IPS DF 6.9 (cell line): ENCODE results near the gene AHRR.

ENCODE experiments used
- DNase-seq: peaks from one replicate; pipeline ENCODE4 v3.0.0-alpha.2; 2013; ENCODE audit warnings: low read depth, low spot score
- H3K27ac ChIP-seq: one replicate; pipeline ENCODE4 v1.5.1; 2013; ENCODE audit warnings: low read length, control low read depth
- H3K27me3 ChIP-seq: 2 replicates; pipeline ENCODE4 v1.6.1; 2013; ENCODE audit warnings: mild to moderate bottlenecking, low read length; ENCODE audit not compliant: control insufficient read depth, insufficient read depth
- H3K36me3 ChIP-seq: 2 replicates; pipeline ENCODE4 v1.6.1; 2013; ENCODE audit warnings: low read length; ENCODE audit not compliant: control insufficient read depth, insufficient read depth
- H3K4me1 ChIP-seq: 2 replicates; pipeline ENCODE4 v1.6.1; 2013; ENCODE audit warnings: low read length; ENCODE audit not compliant: control insufficient read depth, insufficient read depth
- H3K4me3 ChIP-seq: 2 replicates; pipeline ENCODE4 v1.5.1; 2013; ENCODE audit warnings: mild to moderate bottlenecking, low read length
- H3K9me3 ChIP-seq: 2 replicates; pipeline ENCODE4 v1.6.1; 2013; ENCODE audit warnings: low read length, inconsistent platforms; ENCODE audit not compliant: control insufficient read depth, insufficient read depth
- WGBS: extraction: QIAGEN DNeasy Blood & Tissue Kit; methylation state at CpG from one replicate; pipeline ENCODE4 v1.1.7; 2013; ENCODE audit warnings: mixed read lengths, missing lambda C conversion rate; ENCODE audit not compliant: insufficient read length, insufficient coverage; 5-methylcytosine and 5-hydroxymethylcytosine counted together

AHRR gene

DNA sequence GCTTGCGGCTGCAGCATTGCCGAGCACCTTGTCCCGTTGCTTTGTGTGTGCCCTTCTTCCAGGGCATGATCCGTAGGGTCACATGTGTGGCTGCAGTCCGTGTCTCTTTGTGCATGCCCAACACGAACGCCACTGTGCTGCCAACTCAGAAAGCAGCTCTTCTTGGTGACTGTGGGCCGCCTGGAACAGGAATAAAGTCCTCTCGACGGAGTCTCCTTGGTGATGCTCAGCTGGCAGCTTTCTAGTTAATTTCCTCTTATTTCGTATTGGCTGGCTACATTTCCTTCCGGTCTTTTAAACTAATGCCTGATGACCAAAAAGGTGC, 127.2 kb downstream of the AHRR start:
- peaks cover under 1% of the 10 kb centered on the region for H3K4me1 ChIP-seq
- no peak overlapping the region for H3K4me3 ChIP-seq
- no peak for DNase-seq
- peaks cover 34% of the 10 kb centered on the region for H3K36me3 ChIP-seq
- no peaks in the 10 kb centered on the region for H3K9me3 ChIP-seq
- no peaks in the 10 kb centered on the region for H3K27me3 ChIP-seq
- H3K27ac ChIP-seq: no peak overlapping the region
- no CpG with 5 or more reads among the region's 12 CpGs for WGBS

DNA sequence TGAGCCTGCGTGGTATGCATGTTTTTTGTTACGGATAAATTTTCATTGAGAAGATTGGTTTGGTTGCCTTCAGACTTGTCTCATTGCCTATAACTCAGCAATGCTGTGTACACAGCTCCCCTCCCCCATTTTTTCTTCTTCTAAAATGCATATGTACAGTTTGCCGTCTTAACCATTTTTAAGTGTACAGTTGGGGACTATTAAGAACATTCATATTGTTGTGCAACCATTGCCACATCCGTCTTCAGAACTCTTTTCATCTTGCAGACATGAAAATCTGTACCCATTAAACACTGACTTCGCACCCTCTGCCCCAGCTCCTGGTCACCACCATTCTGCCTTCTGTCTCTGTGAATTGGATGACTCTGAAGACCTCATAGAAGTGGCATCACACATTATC, 127.6 kb downstream of the AHRR start:
- H3K27ac ChIP-seq: no peak overlapping the region
- H3K36me3 ChIP-seq: peaks cover 34% of the 10 kb centered on the region
- no peak overlapping the region for H3K4me3 ChIP-seq
- H3K27me3 ChIP-seq: no peaks in the 10 kb centered on the region
- no peaks in the 10 kb centered on the region for H3K9me3 ChIP-seq
- no peak for DNase-seq
- H3K4me1 ChIP-seq: no peaks in the 10 kb centered on the region; the same call in 1 of the 2 replicates
- WGBS: no CpG with 5 or more reads among the region's 5 CpGs

DNA sequence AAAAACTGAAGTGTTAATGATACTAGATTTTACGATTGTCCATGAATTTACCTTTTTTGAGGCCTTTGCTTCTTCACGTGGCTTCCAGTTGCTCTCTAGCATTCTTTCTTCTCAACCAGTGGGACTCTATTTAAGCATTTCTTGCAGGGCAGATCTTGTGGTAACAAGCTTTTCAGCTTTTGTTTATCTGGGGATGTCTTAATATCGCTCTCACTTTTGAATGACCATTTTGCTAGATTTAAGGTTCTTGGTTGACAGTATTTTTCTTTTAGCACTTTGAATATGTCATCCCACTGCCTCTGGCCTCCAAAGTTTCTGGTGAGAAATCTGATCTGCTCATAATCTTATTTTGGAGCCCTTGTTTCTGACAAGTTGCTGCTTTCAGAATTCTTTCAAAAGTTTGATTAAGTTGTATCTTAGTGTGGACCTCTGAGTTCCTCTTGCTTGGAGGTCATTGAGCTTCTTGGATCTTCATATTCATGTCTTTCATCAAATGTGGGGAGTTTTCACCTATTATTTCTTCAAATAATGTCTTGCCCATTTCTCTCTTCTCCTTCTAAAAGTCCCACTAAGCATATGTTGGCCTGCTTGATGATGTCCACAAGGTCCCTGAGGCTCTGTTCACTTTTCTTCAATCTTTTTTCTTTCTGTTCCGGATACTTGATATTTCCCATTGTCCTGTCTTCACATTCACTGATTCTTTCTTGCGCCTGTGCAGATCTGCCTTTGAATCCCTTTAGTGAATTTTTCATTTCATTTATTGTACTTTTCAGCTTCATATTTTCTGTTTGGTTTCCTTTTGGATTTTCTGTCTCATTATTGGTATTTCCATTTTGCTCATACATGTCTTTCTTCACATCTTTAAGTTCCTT, 130.3 kb downstream of the AHRR start:
- H3K36me3 ChIP-seq: peaks cover 31% of the 10 kb centered on the region
- no CpG with 5 or more reads among the region's 5 CpGs for WGBS

DNA sequence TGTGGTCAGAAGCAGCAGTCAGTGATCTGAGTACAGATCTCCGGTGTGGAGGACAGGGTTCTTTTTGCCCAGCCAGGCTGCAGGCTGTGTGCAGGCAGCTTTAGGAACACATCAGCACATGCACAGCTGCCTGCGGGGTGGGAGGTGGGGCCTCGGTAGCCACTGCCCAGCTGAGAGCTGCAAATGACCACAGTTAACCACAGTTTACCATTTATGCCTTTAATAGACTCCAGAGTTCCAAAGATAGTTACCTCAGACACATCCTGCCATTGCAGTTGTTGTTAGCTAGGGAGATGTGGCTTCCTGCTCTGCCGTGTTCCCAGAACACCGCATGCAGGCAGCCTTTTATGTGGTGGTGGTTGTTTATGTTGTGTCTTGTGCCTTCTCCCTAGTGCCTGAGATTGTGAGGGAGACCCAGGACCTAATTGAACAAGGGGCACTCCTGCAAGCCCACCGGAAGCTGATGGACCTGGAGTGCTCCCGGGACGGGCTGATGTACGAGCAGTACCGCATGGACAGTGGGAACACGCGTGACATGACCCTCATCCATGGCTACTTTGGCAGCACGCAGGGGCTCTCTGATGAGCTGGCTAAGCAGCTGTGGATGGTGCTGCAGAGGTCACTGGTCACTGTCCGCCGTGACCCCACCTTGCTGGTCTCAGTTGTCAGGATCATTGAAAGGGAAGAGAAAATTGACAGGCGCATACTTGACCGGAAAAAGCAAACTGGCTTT, 131.6 kb downstream of the AHRR start:
- H3K27me3 ChIP-seq: no peaks in the 10 kb centered on the region
- no peaks in the 10 kb centered on the region for H3K9me3 ChIP-seq
- H3K4me3 ChIP-seq: no peak overlapping the region
- no CpG with 5 or more reads among the region's 17 CpGs for WGBS
- no peak for DNase-seq
- H3K36me3 ChIP-seq: peaks cover 21% of the 10 kb centered on the region
- no peak overlapping the region for H3K27ac ChIP-seq
- H3K4me1 ChIP-seq: peaks cover 4% of the 10 kb centered on the region

More for the DNA sequence above, 130.3 kb downstream of the AHRR start:
- Histone ChIP-seq H3K9me3 (no peaks in the 10 kb centered on the region), H3K27ac (no peak overlapping the region), H3K27me3 (no peaks in the 10 kb centered on the region), H3K4me3 (no peak overlapping the region), H3K4me1 (peaks cover 4% of the 10 kb centered on the region)
- no peak for DNase-seq

DNA sequence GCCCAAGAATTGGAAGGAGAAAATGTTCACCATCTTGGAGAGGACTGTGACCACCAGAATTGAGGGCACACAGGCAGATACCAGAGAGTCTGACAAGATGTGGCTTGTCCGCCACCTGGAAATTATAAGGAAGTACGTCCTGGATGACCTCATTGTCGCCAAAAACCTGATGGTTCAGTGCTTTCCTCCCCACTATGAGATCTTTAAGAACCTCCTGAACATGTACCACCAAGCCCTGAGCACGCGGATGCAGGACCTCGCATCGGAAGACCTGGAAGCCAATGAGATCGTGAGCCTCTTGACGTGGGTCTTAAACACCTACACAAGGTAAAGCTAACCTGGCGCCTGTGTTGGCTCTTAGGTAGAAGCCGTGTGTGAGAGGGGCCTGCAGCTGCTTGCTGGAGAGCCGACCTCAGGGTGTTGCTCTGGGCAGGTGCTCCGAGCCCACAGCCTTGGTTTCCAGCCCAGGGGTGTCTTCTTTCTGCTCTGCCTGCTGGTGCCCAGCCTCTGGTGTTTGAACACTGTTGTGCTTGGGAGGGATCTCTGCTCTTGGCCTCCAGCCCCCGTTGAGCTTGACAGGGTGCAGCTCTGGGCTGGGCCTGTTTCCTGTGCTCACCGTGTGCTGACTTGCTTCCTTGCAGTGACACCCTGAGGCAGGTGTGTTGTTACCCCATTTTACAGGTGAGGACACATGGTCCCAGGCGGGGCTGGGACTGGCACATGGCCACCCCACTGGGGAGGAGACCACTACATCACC, 132.4 kb downstream of the AHRR start:
- no peak overlapping the region for H3K4me3 ChIP-seq
- H3K9me3 ChIP-seq: no peaks in the 10 kb centered on the region
- no peak overlapping the region for H3K27ac ChIP-seq
- H3K27me3 ChIP-seq: no peaks in the 10 kb centered on the region
- no peak for DNase-seq
- H3K4me1 ChIP-seq: peaks cover 4% of the 10 kb centered on the region
- WGBS: no CpG with 5 or more reads among the region's 16 CpGs
- peaks cover 15% of the 10 kb centered on the region for H3K36me3 ChIP-seq

DNA sequence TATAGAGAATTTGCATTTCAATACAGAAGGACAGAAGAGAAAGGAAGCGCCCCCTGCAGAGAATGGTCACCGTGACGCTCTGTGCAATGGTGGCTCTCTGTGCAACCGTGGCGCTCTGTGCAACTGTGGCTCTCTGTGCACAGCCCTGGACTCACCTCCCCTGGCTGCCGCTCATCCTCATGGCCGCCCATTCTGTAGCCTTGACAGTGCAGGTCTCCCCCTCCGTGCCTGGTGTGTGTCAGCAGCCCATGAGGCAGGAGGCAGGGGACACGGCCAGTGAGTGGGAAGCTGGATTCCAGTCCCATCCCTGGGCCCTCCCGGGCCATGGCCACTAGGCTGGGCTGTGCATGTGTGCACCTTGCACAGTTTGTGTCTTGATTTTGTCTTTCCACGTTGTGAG, 133.4 kb downstream of the AHRR start:
- peaks cover 17% of the 10 kb centered on the region for H3K36me3 ChIP-seq
- H3K4me1 ChIP-seq: peaks cover 4% of the 10 kb centered on the region
- no peak for DNase-seq
- H3K4me3 ChIP-seq: no peak overlapping the region
- no peak overlapping the region for H3K27ac ChIP-seq
- no CpG with 5 or more reads among the region's 11 CpGs for WGBS
- H3K9me3 ChIP-seq: no peaks in the 10 kb centered on the region
- no peaks in the 10 kb centered on the region for H3K27me3 ChIP-seq

DNA sequence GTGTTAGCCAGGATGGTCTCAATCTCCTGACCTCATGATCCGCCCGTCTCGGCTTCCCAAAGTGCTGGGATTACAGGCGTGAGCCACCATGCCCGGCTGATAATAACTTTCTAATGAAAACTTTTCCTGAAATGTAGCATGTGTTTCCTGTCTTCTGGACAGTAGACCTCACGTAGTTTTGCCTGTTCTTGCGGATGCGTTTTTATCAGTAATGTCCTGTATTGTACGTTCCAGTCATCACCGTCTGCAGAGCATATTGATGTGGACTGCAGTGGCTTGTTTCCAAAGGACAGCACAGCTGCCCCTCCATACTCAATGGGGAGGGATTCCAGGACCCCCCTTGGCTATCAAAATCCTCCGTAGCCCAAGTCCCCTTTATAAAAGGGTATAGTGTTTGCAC, 134.3 kb downstream of the AHRR start:
- no peak overlapping the region for H3K27ac ChIP-seq
- H3K9me3 ChIP-seq: no peaks in the 10 kb centered on the region
- peaks cover 21% of the 10 kb centered on the region for H3K36me3 ChIP-seq
- H3K4me1 ChIP-seq: peaks cover 4% of the 10 kb centered on the region
- no peaks in the 10 kb centered on the region for H3K27me3 ChIP-seq
- H3K4me3 ChIP-seq: no peak overlapping the region
- no CpG with 5 or more reads among the region's 11 CpGs for WGBS
- DNase-seq: no peak

DNA sequence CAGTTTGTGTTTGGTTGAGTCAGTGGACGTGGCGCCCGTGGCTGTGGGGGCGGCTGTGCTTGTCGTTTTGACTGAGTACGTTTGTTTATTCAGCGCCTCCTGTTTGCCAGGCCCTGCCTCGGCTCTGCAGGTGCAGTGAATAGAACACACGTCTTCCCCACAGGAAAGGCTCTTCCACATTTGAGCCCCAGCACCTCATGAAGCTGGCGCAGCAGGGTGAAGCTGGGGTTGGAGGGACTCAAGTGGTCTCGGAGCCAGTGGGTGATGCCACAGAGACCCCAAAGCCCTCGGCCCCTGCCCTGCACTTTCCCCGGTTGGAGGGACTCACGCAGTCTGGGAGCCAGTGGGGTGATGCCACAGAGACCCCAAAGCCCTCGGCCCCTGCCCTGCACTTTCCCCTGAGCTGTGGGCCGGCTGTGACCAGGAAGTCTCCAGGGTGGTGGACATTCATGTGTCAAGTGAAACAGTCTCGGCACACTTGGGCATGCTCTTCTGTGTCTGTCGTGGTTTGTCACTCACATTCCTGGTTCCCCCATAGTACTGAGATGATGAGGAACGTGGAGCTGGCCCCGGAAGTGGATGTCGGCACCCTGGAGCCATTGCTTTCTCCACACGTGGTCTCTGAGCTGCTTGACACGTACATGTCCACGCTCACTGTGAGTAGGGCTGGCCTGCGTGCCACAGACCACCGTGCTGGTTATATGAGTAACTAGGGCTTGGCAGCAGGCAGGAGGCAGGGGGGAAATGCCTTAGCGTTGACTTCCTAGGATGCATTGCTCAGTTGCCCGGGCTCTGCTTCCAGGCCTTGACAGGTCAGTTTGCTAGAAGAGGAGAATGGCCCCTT, 135.1 kb downstream of the AHRR start:
- Histone ChIP-seq H3K4me1 (peaks cover 4% of the 10 kb centered on the region), H3K9me3 (no peaks in the 10 kb centered on the region), H3K4me3 (no peak overlapping the region), H3K27me3 (no peaks in the 10 kb centered on the region), H3K36me3 (peaks cover 21% of the 10 kb centered on the region), H3K27ac (no peak overlapping the region)
- no CpG with 5 or more reads among the region's 28 CpGs for WGBS
- no peak for DNase-seq

DNA sequence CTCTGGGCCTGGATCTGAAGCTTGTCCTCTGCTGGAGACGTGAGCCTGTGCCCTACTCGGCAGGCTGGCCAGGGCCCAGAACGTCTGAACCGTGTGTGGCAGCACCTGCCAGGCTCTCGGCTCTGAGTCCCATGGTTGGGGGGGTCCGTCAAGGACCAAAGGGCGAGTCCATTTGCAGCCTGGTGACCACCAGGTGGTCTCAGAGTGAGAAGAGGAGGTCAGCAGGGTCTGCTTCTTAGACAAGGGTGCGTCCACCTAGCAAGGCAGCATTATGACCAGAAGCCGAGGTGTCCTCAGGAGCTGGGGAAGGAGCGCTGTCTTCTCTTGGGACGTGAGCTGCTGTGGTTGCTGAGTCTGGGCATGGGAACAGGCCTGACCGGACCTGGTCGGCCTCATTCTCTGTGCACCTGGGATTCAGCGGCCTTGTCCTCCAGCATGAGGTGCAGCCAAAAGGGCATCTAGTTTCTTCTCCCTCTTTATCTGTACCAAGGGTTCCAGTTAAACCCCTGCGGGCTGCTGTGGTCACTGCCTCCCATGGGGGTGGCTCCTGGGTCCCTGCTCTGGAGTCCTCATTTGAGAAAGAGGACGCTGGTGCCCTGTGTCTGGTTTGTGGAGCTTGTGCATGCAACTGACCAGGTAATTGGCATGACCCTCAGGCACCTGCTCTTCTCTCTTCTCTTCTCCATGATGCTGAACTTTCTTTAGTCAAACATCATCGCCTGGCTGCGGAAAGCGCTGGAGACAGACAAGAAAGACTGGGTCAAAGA, 135.9 kb downstream of the AHRR start:
- Histone ChIP-seq H3K9me3 (no peaks in the 10 kb centered on the region), H3K4me1 (peaks cover 4% of the 10 kb centered on the region), H3K27me3 (no peaks in the 10 kb centered on the region), H3K36me3 (peaks cover 21% of the 10 kb centered on the region), H3K27ac (no peak overlapping the region), H3K4me3 (no peak overlapping the region)
- WGBS: no CpG with 5 or more reads among the region's 19 CpGs
- DNase-seq: no peak
